Measurements from ENCODE around the gene CFAP54.

The CFAP54 gene

GRCh38 chr12:96478011-96478410 lies 11.4 kb upstream of the CFAP54 start:
- no peaks in the 10 kb centered on the region for H3K4me1 ChIP-seq (ENCODE audit: control insufficient read depth, low read length)
- no peaks in the 10 kb centered on the region for H3F3A ChIP-seq (ENCODE audit: control insufficient read depth, insufficient read depth)
- no peak overlapping the region for H3K4me2 ChIP-seq (ENCODE audit: low read length)
- no peaks in the 10 kb centered on the region for H3K9me2 ChIP-seq (replicated peaks; ENCODE audit: control insufficient read depth, low read length)
- no peaks in the 10 kb centered on the region for H3K79me2 ChIP-seq (ENCODE audit: control insufficient read depth, low read length)
- H3K36me3 ChIP-seq (ENCODE audit: control insufficient read depth, low read length): no peaks in the 10 kb centered on the region
- peaks cover 2% of the 10 kb centered on the region; the same call in 1 of the 2 replicates for H3K27me3 ChIP-seq (ENCODE audit: control insufficient read depth, low read length)
- no peaks in the 10 kb centered on the region for H3K9me3 ChIP-seq (ENCODE audit: control insufficient read depth, insufficient read depth, low read length)
- TF ChIP-seq EZH2phosphoT487 (IDR thresholded peaks at IDR 0.05; ENCODE audit: borderline replicate concordance, low read length) (no peak), CTCF (IDR thresholded peaks at IDR 0.05; ENCODE audit: low read depth, low read length, poor library complexity, severe bottlenecking) (no peak)
- no peaks in the 10 kb centered on the region for H4K20me1 ChIP-seq (ENCODE audit: control insufficient read depth, insufficient read depth, low read depth, low read length)
- no peak overlapping the region for H3K27ac ChIP-seq (ENCODE audit: low read depth, low read length)
- H3K4me3 ChIP-seq (ENCODE audit: low read length): no peak overlapping the region

- H3K9me2 ChIP-seq (replicated peaks; ENCODE audit: control insufficient read depth, low read length): no peaks in the 10 kb centered on the region
- H3K36me3 ChIP-seq (ENCODE audit: control insufficient read depth, low read length): no peaks in the 10 kb centered on the region
- TF ChIP-seq CTCF (IDR thresholded peaks at IDR 0.05; ENCODE audit: low read depth, low read length, poor library complexity, severe bottlenecking): no peak
- TF ChIP-seq EZH2phosphoT487 (IDR thresholded peaks at IDR 0.05; ENCODE audit: borderline replicate concordance, low read length): no peak
- peaks cover 6% of the 10 kb centered on the region; the same call in 1 of the 2 replicates for H3K27me3 ChIP-seq (ENCODE audit: control insufficient read depth, low read length)
- H3K79me2 ChIP-seq (ENCODE audit: control insufficient read depth, low read length): no peaks in the 10 kb centered on the region
- no peak overlapping the region for H3K4me2 ChIP-seq (ENCODE audit: low read length)
- H3K4me3 ChIP-seq (ENCODE audit: low read length): no peak overlapping the region
- no peaks in the 10 kb centered on the region for H4K20me1 ChIP-seq (ENCODE audit: control insufficient read depth, insufficient read depth, low read depth, low read length)
- H3F3A ChIP-seq (ENCODE audit: control insufficient read depth, insufficient read depth): no peaks in the 10 kb centered on the region
- no peaks in the 10 kb centered on the region for H3K4me1 ChIP-seq (ENCODE audit: control insufficient read depth, low read length)
- H3K9me3 ChIP-seq (ENCODE audit: control insufficient read depth, insufficient read depth, low read length): no peaks in the 10 kb centered on the region
- no peak overlapping the region for H3K27ac ChIP-seq (ENCODE audit: low read depth, low read length)
Measured at GRCh38 chr12:96482086-96482485, 7.3 kb upstream of the CFAP54 start.

GRCh38 chr12:96483116-96483515 lies 6.3 kb upstream of the CFAP54 start:
- Histone ChIP-seq H3K79me2 (ENCODE audit: control insufficient read depth, low read length) (no peaks in the 10 kb centered on the region), H3F3A (ENCODE audit: control insufficient read depth, insufficient read depth) (no peaks in the 10 kb centered on the region), H3K36me3 (ENCODE audit: control insufficient read depth, low read length) (no peaks in the 10 kb centered on the region), H3K4me2 (ENCODE audit: low read length) (no peak overlapping the region), H3K9me3 (ENCODE audit: control insufficient read depth, insufficient read depth, low read length) (no peaks in the 10 kb centered on the region), H3K4me1 (ENCODE audit: control insufficient read depth, low read length) (no peaks in the 10 kb centered on the region), H3K27ac (ENCODE audit: low read depth, low read length) (no peak overlapping the region), H4K20me1 (ENCODE audit: control insufficient read depth, insufficient read depth, low read depth, low read length) (no peaks in the 10 kb centered on the region), H3K4me3 (ENCODE audit: low read length) (no peak overlapping the region), H3K27me3 (ENCODE audit: control insufficient read depth, low read length) (peaks cover 12% of the 10 kb centered on the region), H3K9me2 (replicated peaks; ENCODE audit: control insufficient read depth, low read length) (no peaks in the 10 kb centered on the region)
- no peak for TF ChIP-seq EZH2phosphoT487 (IDR thresholded peaks at IDR 0.05; ENCODE audit: borderline replicate concordance, low read length)
- TF ChIP-seq CTCF (IDR thresholded peaks at IDR 0.05; ENCODE audit: low read depth, low read length, poor library complexity, severe bottlenecking): no peak
